HepG2 (cell line): ENCODE results near the gene ZMYM3. TPM values are rescaled to one million over a fixed set of nuclear protein-coding genes. Genes with fewer than 3 reads are reported as not detected.
A peak's percentile ranks its signal among the peaks of the same experiment; 100 is the strongest.

Experiments used
- ATAC-seq: fragments of 200-7000 bp; cut with Tn5 transposase; 3 replicates; pipeline ENCODE4 v1.9.1; 2020; ENCODE audit warnings: mild to moderate bottlenecking, moderate library complexity
- BruUV-seq: library from RNA; stranded (reverse); fragments of 400-500 nt; replicated peaks from 2 replicates; lab custom pipeline; 2021; lab: Mats Ljungman, UMichigan
- CTCF ChIA-PET: fragments of 300-600 bp; formaldehyde crosslinking; extraction: SDS; loops from one replicate; lab custom pipeline; 2021; ENCODE audit warnings: low total read pairs, inconsistent platforms, low intra/inter-chr PET ratio; lab: Yijun Ruan, JAX
- POLR2A ChIA-PET: fragments of 350-600 bp; sonication (Branson Sonifier 250); formaldehyde crosslinking; loops from one replicate; lab custom pipeline; 2020; ENCODE audit warnings: antibody characterized with exemption, inconsistent platforms; lab: Yijun Ruan, JAX
- DNase-seq: peaks from one replicate; pipeline ENCODE4 v3.0.0-alpha.2; 2015; ENCODE audit warnings: low spot score
- FAIRE-seq: peaks from 3 replicates; lab custom pipeline; 2011; peaks lifted over from hg19 to GRCh38; lab: Jason Lieb, UNC
- H2AFZ ChIP-seq: one replicate; pipeline ENCODE4 v1.6.1; 2011; ENCODE audit warnings: low read length, inconsistent platforms
- H3K27ac ChIP-seq: fragments of 300-600 bp; 3 replicates; pipeline ENCODE4 v1.8.0; 2011; ENCODE audit warnings: mixed run types, mild to moderate bottlenecking, mixed read lengths, low read length, inconsistent platforms; ENCODE audit not compliant: insufficient read depth; ENCODE audit errors: extremely low read length
- H3K27me3 ChIP-seq, 2 experiments: fragments of 200-600 bp in 1 of 2; 2 replicates in 1 of 2; 3 replicates in 1 of 2; pipeline versions ENCODE4 v1.6.0 to v1.8.0; 2011; ENCODE audit warnings: low read length in 2 of 2, mild to moderate bottlenecking in 2 of 2, moderate library complexity in 2 of 2, inconsistent platforms in 1 of 2; ENCODE audit not compliant: insufficient read depth in 2 of 2, control insufficient read depth in 1 of 2
- H3K36me3 ChIP-seq, 2 experiments: fragments of 200-600 bp in 1 of 2; replicated peaks in 1 of 2; 2 replicates in 1 of 2; 3 replicates in 1 of 2; pipeline versions ENCODE4 v1.5.1 to v1.8.0; 2011; ENCODE audit warnings: low read length in 2 of 2, inconsistent platforms in 1 of 2; ENCODE audit not compliant: insufficient read depth in 2 of 2, control insufficient read depth in 1 of 2
- H3K4me1 ChIP-seq: 2 replicates; pipeline ENCODE4 v1.5.1; 2012; ENCODE audit warnings: low read length, inconsistent platforms; ENCODE audit not compliant: insufficient read depth
- H3K4me2 ChIP-seq: 2 replicates; pipeline ENCODE4 v1.6.0; 2011; ENCODE audit warnings: low read depth, low read length, inconsistent platforms
- H3K4me3 ChIP-seq, 3 experiments: fragments of 200-600 bp in 1 of 3; sonication (generic), shearing (Covaris generic) in 1 of 3; replicated peaks in 1 of 3; 2 replicates each; pipeline ENCODE4 v1.5.1; 2011 to 2016; ENCODE audit warnings: low read length in 3 of 3, inconsistent platforms in 2 of 3, low read depth in 2 of 3, mild to moderate bottlenecking in 2 of 3, control low read depth in 1 of 3, mixed read lengths in 1 of 3; ENCODE audit not compliant: insufficient read depth in 1 of 3
- H3K79me2 ChIP-seq: one replicate; pipeline ENCODE4 v1.6.1; 2011; ENCODE audit warnings: low read length, inconsistent platforms; ENCODE audit not compliant: insufficient read depth
- H3K9ac ChIP-seq: 2 replicates; pipeline ENCODE4 v1.6.0; 2011; ENCODE audit warnings: mild to moderate bottlenecking, low read depth, low read length, inconsistent platforms; ENCODE audit not compliant: insufficient read depth
- H3K9me3 ChIP-seq: 2 replicates; pipeline ENCODE4 v1.5.1; 2012; ENCODE audit warnings: mild to moderate bottlenecking, low read length
- H4K20me1 ChIP-seq: 2 replicates; pipeline ENCODE4 v1.6.0; 2011; ENCODE audit warnings: inconsistent platforms, mild to moderate bottlenecking, low read length, moderate library complexity; ENCODE audit not compliant: insufficient read depth
- AHR ChIP-seq: IDR thresholded peaks from 2 replicates; pipeline ENCODE4 v1.6.1; 2018; ENCODE audit warnings: missing genetic modification reagents, missing compliant biosample characterization
- ARNT ChIP-seq: fragments of 450-650 bp; IDR thresholded peaks from 2 replicates; pipeline ENCODE4 v1.6.1; 2017
- CEBPZ ChIP-seq: IDR thresholded peaks from 2 replicates; pipeline ENCODE4 v1.6.1; 2012; ENCODE audit warnings: low read length, improper control_type of control experiment
- DMAP1 ChIP-seq: IDR thresholded peaks from 2 replicates; pipeline ENCODE4 v1.6.1; 2016
- ETV5 ChIP-seq: IDR thresholded peaks from 2 replicates; pipeline ENCODE4 v1.6.1; 2018; ENCODE audit warnings: missing biosample characterization, missing genetic modification reagents, inconsistent platforms, borderline replicate concordance
- FIP1L1 ChIP-seq: fragments of 200-400 bp; formaldehyde crosslinking; IDR thresholded peaks from 2 replicates; pipeline ENCODE4 v1.6.1; 2018; ENCODE audit warnings: low read depth, mild to moderate bottlenecking, low read length, moderate library complexity, borderline replicate concordance; ENCODE audit not compliant: insufficient read depth
- KDM5A ChIP-seq: fragments of 200-600 bp; sonication (generic); IDR thresholded peaks from 2 replicates; pipeline ENCODE4 v1.7.0; 2018; ENCODE audit warnings: antibody characterized with exemption, mild to moderate bottlenecking, low read length, borderline replicate concordance
- NR2C2 ChIP-seq: sonication (generic); formaldehyde crosslinking; IDR thresholded peaks from 2 replicates; pipeline ENCODE4 v1.4.0; 2020; ENCODE audit warnings: missing genetic modification reagents, mild to moderate bottlenecking, moderate library complexity, borderline replicate concordance
- PAXIP1 ChIP-seq: sonication (generic); formaldehyde crosslinking; conservative IDR thresholded peaks from 2 replicates; pipeline ENCODE4 v1.4.0; 2020; ENCODE audit warnings: mild to moderate bottlenecking, missing genetic modification reagents, moderate library complexity
- PHF5A ChIP-seq: IDR thresholded peaks from one replicate; pipeline ENCODE4 v1.6.1; 2018; ENCODE audit warnings: low read depth, missing genetic modification reagents; ENCODE audit not compliant: unreplicated experiment
- SKI ChIP-seq: fragments of 450-650 bp; IDR thresholded peaks from one replicate; pipeline ENCODE4 v1.6.1; 2018; ENCODE audit warnings: mild to moderate bottlenecking; ENCODE audit not compliant: partially characterized antibody
- ZNF350 ChIP-seq: sonication (generic); formaldehyde crosslinking; IDR thresholded peaks from 2 replicates; pipeline ENCODE4 v1.4.0; 2020; ENCODE audit warnings: mild to moderate bottlenecking, low read depth, missing genetic modification reagents, borderline replicate concordance
- ZNF543 ChIP-seq: sonication (generic); formaldehyde crosslinking; IDR thresholded peaks from 2 replicates; pipeline ENCODE4 v1.4.0; 2020; ENCODE audit warnings: mild to moderate bottlenecking, missing genetic modification reagents
- WGBS: methylation state at CpG from one replicate; pipeline ENCODE4 v1.1.6; 2017; ENCODE audit warnings: low lambda C conversion rate; 5-methylcytosine and 5-hydroxymethylcytosine counted together
- in situ Hi-C: cut with HindIII; loops from 2 replicates; pipeline ENCODE4 v1.10.0; 2017; ENCODE audit warnings: low pct_unique_long_range_greater_than_20kb; ENCODE audit not compliant: extremely low pct_ligation_motif_present
- intact Hi-C: fragments of 100-400 bp; cut with micrococcal nuclease; formaldehyde crosslinking; loops from one replicate; pipeline ENCODE4 v1.10.0; 2022; ENCODE audit not compliant: unreplicated experiment
- polyA plus RNA-seq, 8 experiments: library from polyadenylated mRNA; depleted of rRNA in 3 of 8; stranded (reverse) in 7 of 8; unstranded in 1 of 8; fragments of >200 nt; fragmentation: Illumina TruSeq in 4 of 8; extraction: Trizol in 4 of 8; gene quantifications; 2 replicates each; pipeline versions ENCODE4 v1.2.1 to v1.2.3, GENCODE V29; 2011 to 2016; ENCODE audit warnings: low read depth in 4 of 8, missing spikeins in 1 of 8, mixed read lengths in 1 of 8; ENCODE audit not compliant: insufficient read depth in 1 of 8
- total RNA-seq, 5 experiments: library from RNA; depleted of rRNA; stranded (reverse); fragments of >200 nt; fragmentation: Illumina TruSeq; extraction: Trizol; gene quantifications; 2 replicates each; pipeline ENCODE4 v1.2.3, GENCODE V29; 2016; ENCODE audit warnings: low read depth in 1 of 5

Gene ZMYM3
- total and polyA plus RNA-seq, 2 of the 13 experiments (the other 11 are each of a cell fraction or from before 2014, with no cell fraction given), result 26.4 to 35.4 TPM

- DNase-seq (no peak), FAIRE-seq (no peak), ATAC-seq (peak; percentile 82)
- Histone ChIP-seq H3K27me3 (no peaks in the 10 kb centered on the region), H3K79me2 (no peaks in the 10 kb centered on the region), H3K4me3 (peak overlapping the region in 1 of 3 experiments; percentile 16; a peak in 1 of 6 replicates), H3K36me3 (no peaks in the 10 kb centered on the region), H2AFZ (no peak overlapping the region), H3K9me3 (no peaks in the 10 kb centered on the region), H4K20me1 (no peaks in the 10 kb centered on the region), H3K9ac (no peak overlapping the region), H3K27ac (peak overlapping the region; percentile 18), H3K4me2 (peak overlapping the region; percentile 60), H3K4me1 (peaks cover 42% of the 10 kb centered on the region)
- no peak for TF ChIP-seq DMAP1 (CRISPR knock-in tag)
- no peak for TF ChIP-seq ARNT
- TF ChIP-seq PAXIP1 (CRISPR knock-in tag), result no peak
- TF ChIP-seq SKI, result no peak
- TF ChIP-seq ETV5, result no peak
- no peak for TF ChIP-seq CEBPZ
- no peak for TF ChIP-seq ZNF543 (CRISPR knock-in tag)
- TF ChIP-seq ZNF350 (CRISPR knock-in tag), result no peak
- no peak for TF ChIP-seq PHF5A (CRISPR knock-in tag)
- TF ChIP-seq NR2C2 (CRISPR knock-in tag), result no peak
- TF ChIP-seq AHR (CRISPR knock-in tag), result no peak
- no peak for TF ChIP-seq FIP1L1
- no peak for TF ChIP-seq KDM5A
- POLR2A ChIA-PET, result interaction anchor here (0.9 to 1.6 kb wide), 3 partner anchors 12 to 32 kb away, joined by 3 to 6 read pairs (median 4); no protein-coding TSS in a partner anchor
- in situ Hi-C loops (no loop called here), intact Hi-C loops (no loop called here)
- CTCF ChIA-PET, result no interaction called here
- 6% methylated on average over 4 of the region's 4 CpGs for WGBS
- BruUV-seq, result no TSS peak
Observed at GRCh38 chrX:71195964-71196649, 57.8 kb downstream of the ZMYM3 start.
